K562 (cell line): ENCODE measurements around the gene CAMK2D. TPM values are rescaled to one million over a fixed set of nuclear protein-coding genes. Genes with fewer than 3 reads are reported as not detected.

Experiments
- CHCHD3 ChIP-seq: fragments of 250-450 bp; sonication (Bioruptor Pico); IDR thresholded peaks from 2 replicates; pipeline ENCODE4 v2.1.2; 2022; ENCODE audit warnings: mild to moderate bottlenecking
- CREBBP ChIP-seq: IDR thresholded peaks from one replicate; pipeline ENCODE4 v1.6.1; 2012; ENCODE audit warnings: low read depth, mild to moderate bottlenecking, control low read depth, inconsistent platforms, low read length
- GABPB2 ChIP-seq: fragments of 250-450 bp; sonication (Bioruptor Pico); conservative IDR thresholded peaks from 2 replicates; pipeline ENCODE4 v1.5.1; 2021; ENCODE audit warnings: mild to moderate bottlenecking
- HDAC3 ChIP-seq: fragments of 450-650 bp; IDR thresholded peaks from 2 replicates; pipeline ENCODE4 v1.6.1; 2018; ENCODE audit warnings: borderline replicate concordance, mild to moderate bottlenecking, moderate library complexity; ENCODE audit not compliant: partially characterized antibody
- HLTF ChIP-seq: fragments of 450-650 bp; IDR thresholded peaks from 2 replicates; pipeline ENCODE4 v1.6.1; 2016
- JUNB ChIP-seq: fragments of 450-650 bp; formaldehyde crosslinking; conservative IDR thresholded peaks from 2 replicates; pipeline ENCODE4 v1.4.0; 2020; ENCODE audit warnings: mild to moderate bottlenecking
- polyA plus RNA-seq, 8 experiments: library from polyadenylated mRNA; depleted of rRNA in 4 of 8; stranded (reverse) in 5 of 8; unstranded in 3 of 8; fragments of >200 nt; fragmentation: Nextera tagmentation in 2 of 8; fragmentation: Illumina TruSeq in 1 of 8; extraction: Ambion mirVana in 2 of 8; extraction: Trizol in 1 of 8; gene quantifications; 2 replicates each; pipeline versions ENCODE4 v1.2.1 to v1.2.3, GENCODE V29; 2011 to 2014; ENCODE audit warnings: inconsistent platforms in 1 of 8, missing spikeins in 1 of 8
- total RNA-seq, 7 experiments: library from RNA; depleted of rRNA in 6 of 7; stranded (reverse); fragments of >200 nt in 6 of 7; fragmentation: Illumina TruSeq in 2 of 7; extraction: Trizol in 2 of 7; gene quantifications; 2 replicates each; pipeline versions ENCODE4 v1.2.1 to v1.2.3, GENCODE V29; 2011 to 2021; ENCODE audit warnings: low replicate concordance in 1 of 7
- TF ChIP-seq, protein P1 (sequence below), 3 experiments: fragments of 200-800 bp in 1 of 3; fragments of 250-450 bp in 1 of 3; fragments of 450-650 bp in 1 of 3; sonication (Bioruptor Pico) in 1 of 3; sonication (Bioruptor generic) in 1 of 3; formaldehyde crosslinking in 1 of 3; IDR thresholded peaks; 2 replicates each; pipeline versions ENCODE4 v1.6.1 to v1.8.0; 2016 to 2022; ENCODE audit warnings: mild to moderate bottlenecking in 2 of 3, missing genetic modification characterization in 2 of 3, missing compliant biosample characterization in 1 of 3, moderate library complexity in 1 of 3
- TF ChIP-seq, protein P2 (sequence below): fragments of 200-800 bp; sonication (Bioruptor generic); IDR thresholded peaks from 2 replicates; pipeline ENCODE4 v1.6.1; 2016; ENCODE audit warnings: missing genetic modification characterization, missing compliant biosample characterization

Gene CAMK2D
- total and polyA plus RNA-seq, 9 of the 15 experiments (the other 6 are each of a cell fraction or from before 2014, with no cell fraction given) = 0.01 to 0.33 (median 0.04) TPM; not detected in 2

DNA sequence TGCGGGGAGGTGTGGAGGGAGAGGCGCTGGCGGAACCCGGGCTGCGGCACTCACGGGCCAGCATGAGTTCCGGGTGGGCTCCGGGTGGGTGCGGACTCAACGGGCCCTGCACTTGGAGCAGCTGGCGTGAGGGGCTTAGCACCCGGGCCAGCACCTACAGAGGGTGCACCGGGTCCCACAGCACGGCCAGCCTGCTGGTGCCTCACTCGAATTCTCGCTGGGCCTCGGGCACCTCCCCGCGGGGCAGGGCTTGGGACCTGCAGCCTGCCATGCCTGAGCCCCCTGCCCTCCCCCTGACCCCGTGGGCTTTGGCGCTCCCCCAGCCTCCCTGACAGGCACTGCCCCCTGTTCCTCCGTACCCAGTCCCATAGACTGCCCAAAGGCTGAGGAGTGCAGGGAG lies 10.8 kb upstream of the CAMK2D start (continued):
- TF ChIP-seq HLTF (no peak), GABPB2 (CRISPR knock-in tag) (no peak), HDAC3 (no peak), JUNB (CRISPR knock-in tag) (no peak), CHCHD3 (CRISPR knock-in tag) (no peak), CREBBP (no peak)
- TF ChIP-seq, protein P1, sequence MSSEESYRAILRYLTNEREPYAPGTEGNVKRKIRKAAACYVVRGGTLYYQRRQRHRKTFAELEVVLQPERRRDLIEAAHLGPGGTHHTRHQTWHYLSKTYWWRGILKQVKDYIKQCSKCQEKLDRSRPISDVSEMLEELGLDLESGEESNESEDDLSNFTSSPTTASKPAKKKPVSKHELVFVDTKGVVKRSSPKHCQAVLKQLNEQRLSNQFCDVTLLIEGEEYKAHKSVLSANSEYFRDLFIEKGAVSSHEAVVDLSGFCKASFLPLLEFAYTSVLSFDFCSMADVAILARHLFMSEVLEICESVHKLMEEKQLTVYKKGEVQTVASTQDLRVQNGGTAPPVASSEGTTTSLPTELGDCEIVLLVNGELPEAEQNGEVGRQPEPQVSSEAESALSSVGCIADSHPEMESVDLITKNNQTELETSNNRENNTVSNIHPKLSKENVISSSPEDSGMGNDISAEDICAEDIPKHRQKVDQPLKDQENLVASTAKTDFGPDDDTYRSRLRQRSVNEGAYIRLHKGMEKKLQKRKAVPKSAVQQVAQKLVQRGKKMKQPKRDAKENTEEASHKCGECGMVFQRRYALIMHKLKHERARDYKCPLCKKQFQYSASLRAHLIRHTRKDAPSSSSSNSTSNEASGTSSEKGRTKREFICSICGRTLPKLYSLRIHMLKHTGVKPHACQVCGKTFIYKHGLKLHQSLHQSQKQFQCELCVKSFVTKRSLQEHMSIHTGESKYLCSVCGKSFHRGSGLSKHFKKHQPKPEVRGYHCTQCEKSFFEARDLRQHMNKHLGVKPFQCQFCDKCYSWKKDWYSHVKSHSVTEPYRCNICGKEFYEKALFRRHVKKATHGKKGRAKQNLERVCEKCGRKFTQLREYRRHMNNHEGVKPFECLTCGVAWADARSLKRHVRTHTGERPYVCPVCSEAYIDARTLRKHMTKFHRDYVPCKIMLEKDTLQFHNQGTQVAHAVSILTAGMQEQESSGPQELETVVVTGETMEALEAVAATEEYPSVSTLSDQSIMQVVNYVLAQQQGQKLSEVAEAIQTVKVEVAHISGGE (CRISPR knock-in tag; IDR thresholded peaks at IDR 0.05) = no peak
- TF ChIP-seq, protein P2, sequence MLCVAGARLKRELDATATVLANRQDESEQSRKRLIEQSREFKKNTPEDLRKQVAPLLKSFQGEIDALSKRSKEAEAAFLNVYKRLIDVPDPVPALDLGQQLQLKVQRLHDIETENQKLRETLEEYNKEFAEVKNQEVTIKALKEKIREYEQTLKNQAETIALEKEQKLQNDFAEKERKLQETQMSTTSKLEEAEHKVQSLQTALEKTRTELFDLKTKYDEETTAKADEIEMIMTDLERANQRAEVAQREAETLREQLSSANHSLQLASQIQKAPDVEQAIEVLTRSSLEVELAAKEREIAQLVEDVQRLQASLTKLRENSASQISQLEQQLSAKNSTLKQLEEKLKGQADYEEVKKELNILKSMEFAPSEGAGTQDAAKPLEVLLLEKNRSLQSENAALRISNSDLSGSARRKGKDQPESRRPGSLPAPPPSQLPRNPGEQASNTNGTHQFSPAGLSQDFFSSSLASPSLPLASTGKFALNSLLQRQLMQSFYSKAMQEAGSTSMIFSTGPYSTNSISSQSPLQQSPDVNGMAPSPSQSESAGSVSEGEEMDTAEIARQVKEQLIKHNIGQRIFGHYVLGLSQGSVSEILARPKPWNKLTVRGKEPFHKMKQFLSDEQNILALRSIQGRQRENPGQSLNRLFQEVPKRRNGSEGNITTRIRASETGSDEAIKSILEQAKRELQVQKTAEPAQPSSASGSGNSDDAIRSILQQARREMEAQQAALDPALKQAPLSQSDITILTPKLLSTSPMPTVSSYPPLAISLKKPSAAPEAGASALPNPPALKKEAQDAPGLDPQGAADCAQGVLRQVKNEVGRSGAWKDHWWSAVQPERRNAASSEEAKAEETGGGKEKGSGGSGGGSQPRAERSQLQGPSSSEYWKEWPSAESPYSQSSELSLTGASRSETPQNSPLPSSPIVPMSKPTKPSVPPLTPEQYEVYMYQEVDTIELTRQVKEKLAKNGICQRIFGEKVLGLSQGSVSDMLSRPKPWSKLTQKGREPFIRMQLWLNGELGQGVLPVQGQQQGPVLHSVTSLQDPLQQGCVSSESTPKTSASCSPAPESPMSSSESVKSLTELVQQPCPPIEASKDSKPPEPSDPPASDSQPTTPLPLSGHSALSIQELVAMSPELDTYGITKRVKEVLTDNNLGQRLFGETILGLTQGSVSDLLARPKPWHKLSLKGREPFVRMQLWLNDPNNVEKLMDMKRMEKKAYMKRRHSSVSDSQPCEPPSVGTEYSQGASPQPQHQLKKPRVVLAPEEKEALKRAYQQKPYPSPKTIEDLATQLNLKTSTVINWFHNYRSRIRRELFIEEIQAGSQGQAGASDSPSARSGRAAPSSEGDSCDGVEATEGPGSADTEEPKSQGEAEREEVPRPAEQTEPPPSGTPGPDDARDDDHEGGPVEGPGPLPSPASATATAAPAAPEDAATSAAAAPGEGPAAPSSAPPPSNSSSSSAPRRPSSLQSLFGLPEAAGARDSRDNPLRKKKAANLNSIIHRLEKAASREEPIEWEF = no peak
